DOHH2 (cell line): Measurements from ENCODE around the gene CMC1.

ENCODE experiments used
- EZH2phosphoT487 ChIP-seq: fragments of 200-600 bp; sonication (generic); IDR thresholded peaks from 2 replicates; pipeline ENCODE4 v1.6.1; 2017; ENCODE audit warnings: borderline replicate concordance, mild to moderate bottlenecking, antibody characterized with exemption, low read length, moderate library complexity, mixed read lengths
- TF ChIP-seq, protein P1 (sequence below): fragments of 200-600 bp; sonication (generic); IDR thresholded peaks from one replicate; pipeline ENCODE4 v1.5.1; 2014; ENCODE audit warnings: antibody characterized with exemption, mild to moderate bottlenecking, low read depth, low read length; ENCODE audit not compliant: poor library complexity, severe bottlenecking

DNA sequence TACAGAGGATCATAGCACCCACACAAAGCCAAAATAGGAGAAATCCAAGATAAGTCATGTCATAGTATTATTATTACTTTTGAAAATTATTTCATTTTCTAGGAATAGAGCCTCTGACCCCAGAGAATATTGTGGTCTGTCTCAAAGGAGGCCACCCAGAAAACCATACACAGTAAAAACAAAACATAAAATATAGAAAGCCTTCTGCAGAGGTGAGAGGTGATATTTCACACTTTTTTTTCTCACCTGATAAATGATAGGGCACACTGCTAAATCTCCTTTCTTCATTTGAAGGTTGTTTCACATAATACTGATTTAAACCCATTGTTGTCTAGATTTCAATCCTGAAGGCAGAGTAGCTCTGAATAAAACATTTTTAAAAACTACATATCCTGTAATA, 7.0 kb upstream of the CMC1 start:
- TF ChIP-seq, protein P1, sequence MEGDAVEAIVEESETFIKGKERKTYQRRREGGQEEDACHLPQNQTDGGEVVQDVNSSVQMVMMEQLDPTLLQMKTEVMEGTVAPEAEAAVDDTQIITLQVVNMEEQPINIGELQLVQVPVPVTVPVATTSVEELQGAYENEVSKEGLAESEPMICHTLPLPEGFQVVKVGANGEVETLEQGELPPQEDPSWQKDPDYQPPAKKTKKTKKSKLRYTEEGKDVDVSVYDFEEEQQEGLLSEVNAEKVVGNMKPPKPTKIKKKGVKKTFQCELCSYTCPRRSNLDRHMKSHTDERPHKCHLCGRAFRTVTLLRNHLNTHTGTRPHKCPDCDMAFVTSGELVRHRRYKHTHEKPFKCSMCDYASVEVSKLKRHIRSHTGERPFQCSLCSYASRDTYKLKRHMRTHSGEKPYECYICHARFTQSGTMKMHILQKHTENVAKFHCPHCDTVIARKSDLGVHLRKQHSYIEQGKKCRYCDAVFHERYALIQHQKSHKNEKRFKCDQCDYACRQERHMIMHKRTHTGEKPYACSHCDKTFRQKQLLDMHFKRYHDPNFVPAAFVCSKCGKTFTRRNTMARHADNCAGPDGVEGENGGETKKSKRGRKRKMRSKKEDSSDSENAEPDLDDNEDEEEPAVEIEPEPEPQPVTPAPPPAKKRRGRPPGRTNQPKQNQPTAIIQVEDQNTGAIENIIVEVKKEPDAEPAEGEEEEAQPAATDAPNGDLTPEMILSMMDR: no peak
- no peak for TF ChIP-seq EZH2phosphoT487
